ENCODE data around the gene PYROXD2.
"Not testable (repeated sequence)": the region's sequence is repeated elsewhere in the genome, so short reads cannot be mapped to it uniquely, and the experiment has no call there.

The PYROXD2 gene

DNA sequence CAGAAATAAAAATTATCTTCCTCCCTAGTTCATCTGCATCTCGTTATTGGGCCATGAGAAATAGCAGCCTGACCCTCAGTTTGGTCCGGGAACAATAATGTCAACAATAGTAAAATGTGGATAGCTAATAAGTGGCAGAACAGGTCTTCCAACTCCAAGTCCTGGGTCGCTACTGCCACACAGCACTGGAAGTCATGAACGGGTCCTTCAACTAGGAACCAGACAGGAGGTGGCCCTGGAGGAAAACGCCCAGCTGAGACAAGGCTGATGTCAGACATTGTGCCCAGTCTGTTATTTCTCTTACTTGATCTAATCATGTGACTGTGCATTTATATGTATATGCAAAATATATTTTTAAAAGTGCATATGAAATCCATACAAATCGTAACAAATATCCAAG is 51.8 kb downstream of the PYROXD2 start:
- no peak for DNase-seq

DNA sequence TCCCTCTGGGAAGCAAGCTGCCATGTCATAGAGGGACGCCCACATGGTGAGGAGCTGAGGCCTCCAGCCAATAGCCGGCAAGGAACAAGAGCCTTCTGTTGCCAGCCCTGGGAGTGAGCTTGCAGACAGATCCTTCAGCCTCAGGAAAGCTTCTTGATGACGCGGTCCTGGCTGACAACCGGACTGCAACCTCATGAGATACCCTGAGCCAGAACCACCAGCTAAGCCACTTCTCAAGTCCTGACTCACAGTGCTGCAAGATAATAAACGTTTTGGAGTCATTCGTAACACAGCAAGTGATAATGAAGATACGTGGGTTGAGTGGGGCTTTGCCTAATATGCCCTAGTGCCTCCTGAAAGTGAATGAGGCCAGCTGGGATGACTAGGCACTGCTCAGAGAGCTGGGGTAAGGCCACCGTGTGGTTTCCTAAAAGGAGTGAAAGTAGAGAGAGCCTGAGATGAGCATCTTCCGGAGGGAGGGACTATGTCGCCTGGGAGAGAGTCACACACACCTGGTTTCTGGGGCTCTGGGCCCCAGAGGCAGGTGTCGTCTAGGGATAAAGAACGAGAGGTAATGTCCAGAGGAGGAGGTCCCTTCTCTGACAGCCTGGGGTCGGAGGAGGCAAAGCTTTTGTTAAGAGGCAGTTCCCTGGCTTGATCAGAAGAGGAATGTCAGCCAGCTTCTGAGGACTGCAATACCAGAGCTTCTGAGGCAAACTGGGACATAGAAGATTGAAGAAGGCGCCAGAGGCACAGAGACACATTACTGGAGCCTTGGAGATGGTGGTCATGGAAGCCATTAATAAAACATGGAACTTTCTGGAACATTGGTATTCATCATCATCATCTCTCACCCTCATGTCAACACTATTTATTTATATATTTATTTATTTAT is 53.6 kb downstream of the PYROXD2 start:
- no peak for DNase-seq

DNA sequence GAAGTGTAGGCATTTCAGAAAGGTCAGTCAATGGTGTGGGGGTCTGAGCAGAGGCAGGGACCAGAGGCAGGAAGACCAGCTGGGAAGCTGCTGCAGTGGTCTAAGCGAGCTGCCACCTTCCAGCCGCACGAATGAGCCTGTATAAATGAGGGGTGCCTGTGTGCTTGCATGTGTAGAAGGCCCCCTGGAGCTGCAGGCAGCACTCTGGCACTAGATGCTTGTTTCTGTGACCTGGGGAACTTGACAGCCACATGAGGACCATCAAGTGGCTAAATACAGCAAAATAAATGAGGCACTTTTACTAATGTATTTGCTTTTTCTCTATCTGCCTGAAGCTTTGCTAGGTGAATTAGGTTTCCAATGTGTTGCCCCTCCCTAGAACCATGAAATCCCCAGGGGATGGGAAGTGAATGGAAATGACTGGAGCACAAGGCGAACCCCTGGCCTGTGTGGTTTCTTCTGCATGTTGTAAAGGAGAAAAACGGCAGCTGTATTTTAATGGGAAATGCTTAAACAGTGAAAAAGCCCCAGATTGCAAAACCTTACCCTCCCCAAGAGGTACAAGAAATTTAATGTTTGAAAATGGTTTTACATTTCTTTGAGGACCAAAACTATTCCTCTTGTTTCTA is 57.7 kb downstream of the PYROXD2 start:
- DNase-seq: no peak

DNA sequence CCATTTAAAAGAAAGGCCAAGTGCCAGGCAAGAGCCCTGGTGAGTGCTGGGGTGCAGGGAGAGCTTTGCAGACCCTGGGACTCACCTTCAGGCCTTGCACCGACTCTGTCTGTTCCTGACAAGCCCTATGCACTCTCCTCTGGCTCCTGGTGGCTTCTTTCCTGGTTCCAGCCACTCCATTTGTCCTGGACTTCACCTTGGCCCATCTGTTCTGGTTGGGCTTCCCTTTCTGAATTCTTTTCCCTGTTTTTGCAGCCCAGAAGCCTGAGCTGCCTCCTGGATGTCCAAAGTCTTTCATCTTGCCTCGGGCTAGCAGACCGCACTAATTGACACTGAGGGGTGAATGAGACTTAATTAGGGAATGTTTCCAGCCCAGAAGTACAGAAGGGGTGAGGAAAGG is 60.5 kb downstream of the PYROXD2 start:
- DNase-seq: no peak

DNA sequence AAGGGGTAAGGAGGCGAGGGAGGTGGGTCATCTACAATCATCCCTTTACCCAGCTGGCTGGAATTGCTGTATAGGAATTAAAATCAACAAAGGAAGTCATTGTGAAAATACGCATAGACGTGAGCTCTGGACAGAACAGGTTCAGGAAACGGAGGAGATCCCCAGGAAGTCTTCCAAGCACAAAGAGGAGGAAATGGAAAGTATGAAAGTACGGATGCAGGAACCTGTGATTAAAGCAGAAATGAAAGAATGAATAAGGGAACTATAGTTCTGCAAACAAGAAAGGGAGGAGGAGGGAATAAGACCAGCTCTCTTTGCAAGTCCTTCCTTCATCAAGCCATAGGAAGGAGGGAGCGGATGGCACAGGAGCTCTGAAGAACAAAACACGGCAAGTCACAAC is 61.8 kb downstream of the PYROXD2 start:
- no peak for DNase-seq

DNA sequence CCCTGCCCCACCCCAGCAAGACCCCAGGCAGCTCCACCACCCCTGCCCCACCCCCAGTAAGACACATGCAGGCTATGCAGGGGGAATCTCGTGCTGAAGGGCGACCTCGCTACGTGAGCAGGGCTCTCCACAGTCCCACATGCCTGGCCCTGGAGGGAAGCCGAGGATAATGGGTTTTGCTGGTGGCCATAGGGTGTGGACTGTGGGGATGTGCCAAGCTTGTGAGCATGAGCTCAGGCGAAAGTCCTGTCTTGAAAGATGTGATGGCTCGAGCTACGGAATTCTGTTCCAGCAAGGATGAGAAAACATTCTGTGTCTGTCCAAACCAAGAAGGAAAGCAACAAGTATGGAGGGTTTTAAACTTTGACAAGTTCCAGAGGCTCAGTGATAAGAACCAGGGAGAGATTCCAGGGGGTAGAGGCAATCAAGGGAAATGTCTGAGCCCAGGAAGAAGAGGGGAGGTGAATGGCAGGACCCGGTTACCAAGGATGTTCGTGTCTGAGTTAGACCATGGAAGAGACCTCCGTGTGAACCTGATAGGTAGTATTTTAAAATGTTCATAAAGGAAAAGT is 63.1 kb downstream of the PYROXD2 start:
- no peak for DNase-seq

DNA sequence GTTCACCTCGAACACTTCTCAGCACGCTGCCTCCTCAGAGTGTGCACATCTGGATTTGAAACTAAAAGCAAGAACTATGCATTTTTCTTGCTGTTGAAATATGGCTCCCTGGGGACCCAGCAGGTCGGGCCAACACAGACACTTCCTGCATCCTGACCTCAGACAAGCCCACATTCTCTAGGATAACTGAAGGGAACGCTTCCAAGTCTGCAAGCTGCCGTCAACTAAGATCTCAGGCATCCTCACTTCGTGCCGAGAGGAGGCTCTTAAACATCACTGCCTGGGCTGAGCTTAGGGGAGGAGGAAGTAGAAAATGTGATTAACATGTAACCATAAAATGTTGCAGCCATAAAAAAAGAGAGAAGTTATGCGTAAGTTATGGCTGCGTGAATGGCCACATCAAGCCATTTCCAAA is 65.5 kb downstream of the PYROXD2 start:
- no peak for DNase-seq

DNA sequence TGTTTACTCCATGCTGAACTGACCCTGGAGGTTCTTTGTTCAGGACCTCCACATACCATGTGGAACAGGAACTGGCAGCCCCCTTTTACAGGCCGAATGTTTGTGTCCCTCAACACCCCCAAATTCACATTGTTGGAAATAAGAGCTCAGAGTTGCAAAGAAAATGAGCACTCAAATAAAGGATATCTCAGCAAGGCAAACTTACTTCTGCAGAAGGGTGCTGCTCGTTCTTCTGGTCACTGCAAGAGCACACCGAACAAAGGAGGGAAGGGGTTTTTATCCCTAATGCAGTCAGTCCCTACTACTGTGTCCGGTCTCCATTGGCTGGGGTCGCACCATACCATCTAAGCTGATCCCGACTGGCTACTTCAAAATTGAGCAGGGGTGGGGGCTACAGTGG is 68.1 kb downstream of the PYROXD2 start:
- DNase-seq: no peak

DNA sequence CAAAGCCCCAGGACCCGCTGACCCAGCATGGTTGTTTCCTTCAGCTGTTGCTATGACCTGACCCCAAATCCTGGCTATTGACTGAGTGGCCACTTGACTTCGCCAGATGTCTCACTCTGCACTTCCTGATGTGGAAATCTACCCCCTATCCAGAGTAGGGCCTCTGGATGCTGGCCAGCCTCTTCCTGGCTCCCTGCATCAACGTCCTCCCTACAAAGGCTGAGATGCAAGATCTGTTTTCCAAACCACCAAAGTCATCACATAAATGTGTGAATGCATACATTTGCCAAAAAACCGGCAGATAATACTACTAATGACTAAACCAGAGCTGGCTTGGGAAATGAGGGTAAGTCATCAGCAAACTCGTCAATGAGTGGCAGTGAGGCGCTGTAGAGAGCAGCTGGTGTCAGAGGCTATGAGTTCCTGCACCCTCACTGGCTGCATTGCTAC is 70.4 kb downstream of the PYROXD2 start:
- DNase-seq: no peak

DNA sequence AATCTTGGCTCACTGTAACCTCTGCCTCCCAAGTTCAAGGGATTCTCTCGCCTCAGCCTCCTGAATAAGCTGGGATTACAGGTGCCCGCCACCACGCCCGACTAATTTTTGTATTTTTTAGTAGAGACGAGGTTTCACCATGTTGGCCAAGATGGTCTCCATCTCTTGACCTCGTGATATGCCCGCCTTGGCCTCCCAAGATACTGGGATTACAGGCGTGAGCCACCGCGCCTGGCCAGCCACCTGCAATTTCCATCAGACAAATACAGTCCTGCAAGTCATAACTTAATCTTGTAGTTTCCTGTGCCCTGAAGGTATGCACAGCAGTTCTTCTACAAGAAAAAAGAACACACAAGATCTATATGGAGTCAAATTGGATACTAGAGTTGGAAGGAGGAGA is 73.3 kb downstream of the PYROXD2 start:
- not testable (repeated sequence) for DNase-seq

DNA sequence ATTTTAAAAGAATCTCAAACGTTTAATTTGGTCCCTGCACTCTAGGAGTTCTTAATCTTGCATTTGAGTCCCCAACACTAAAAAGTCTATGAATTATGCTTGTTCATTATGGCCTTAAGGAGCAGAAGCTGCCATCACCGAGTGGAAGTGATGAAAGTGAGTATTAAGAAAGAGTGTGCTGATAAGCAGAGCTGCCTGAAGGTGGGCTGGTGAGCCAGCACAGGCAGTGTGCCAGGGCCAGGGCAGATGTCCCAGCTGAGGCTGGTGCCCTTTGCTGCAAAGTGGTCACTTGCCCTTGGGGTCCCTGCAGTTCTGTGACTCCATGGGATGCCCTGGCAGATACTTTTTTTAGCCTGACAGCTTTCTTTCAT is 74.1 kb downstream of the PYROXD2 start:
- DNase-seq: no peak

DNA sequence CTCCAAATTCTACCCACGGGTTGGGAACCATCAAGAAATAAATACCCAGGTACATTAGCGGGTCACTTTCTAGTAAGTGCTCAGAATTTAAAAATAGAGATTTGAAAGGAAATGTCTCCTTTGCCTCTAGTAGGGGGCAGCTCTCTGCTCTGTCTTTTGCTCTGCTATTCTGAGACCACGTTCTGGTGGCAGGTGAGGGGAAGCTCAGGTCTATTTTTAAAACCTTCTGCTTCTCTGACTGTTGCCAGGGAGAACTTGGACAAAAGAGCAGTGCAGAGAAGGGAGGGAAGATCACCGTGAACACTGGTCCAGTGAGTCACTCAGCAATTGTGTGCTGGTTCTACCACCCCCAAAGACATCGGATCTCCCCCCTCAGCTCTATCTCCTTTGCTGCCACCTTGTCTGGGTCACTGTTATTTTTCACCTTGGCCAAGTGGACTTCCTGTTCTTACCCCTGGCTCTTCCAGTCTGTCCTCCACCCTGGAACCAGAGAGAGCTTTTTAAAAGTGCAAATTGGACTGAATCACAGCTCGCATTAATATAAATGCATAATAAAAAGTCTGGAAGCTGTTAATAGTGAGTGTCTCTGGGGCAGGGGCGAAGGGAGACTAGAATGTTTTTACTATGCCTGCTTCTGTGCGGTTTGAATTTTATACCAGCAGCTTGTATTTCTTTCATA is 74.6 kb downstream of the PYROXD2 start:
- DNase-seq: no peak

DNA sequence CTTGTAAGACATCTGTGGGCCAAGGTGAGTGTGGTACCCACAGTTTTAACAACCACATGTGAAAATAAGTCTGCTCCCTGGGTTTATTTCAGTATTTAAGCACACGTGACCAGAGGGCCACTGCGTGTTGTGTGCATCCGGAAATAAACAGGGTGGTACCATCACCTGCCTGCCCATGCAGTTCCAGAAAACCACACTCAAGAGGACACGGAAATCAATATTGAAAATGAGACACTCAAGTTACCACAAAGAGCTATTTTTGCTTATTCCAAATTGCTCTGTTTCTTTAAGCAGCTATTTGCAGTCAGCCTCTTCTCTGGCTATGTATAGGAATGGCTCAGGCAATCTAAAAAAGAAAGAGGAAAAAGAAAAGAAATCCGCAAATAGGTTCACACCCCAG is 75.2 kb downstream of the PYROXD2 start:
- no peak for DNase-seq

DNA sequence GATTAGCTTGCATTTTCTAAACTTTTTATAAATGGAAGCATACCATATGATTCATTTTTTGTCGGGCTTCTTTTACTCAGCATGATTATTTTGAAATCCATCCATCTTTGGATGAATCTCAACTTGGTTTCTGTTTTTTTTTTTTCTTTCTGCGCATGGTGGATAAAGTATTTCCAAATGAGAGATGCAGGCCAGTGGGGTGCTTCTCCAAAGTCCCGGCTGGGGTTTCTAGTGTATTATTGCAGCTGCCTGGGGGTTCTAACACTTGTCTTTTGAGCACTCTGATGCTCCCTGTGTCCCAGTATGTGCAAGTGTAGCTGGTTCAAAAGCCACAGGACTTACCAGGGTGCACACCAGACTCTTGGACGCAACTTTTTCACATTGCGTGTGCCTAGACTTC is 76.1 kb downstream of the PYROXD2 start:
- DNase-seq: no peak

DNA sequence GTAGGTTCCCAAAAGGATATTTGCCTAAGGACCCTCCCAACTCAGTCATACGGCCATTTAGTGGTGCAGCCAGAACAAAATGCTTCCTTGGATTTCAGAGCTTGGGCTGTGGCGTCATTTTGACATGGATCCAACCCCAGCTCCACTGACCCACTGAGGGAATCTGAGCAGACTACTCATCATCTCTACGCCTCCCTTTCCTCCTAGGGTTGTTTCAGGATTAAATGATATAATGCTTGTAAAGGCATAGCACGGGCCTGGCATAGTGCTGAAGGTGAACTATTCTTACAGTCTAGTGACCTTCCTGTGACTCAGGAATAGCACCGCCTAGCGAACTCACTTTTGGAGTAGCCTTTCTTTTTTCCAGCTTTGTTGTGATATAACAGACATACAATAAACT is 76.7 kb downstream of the PYROXD2 start:
- no peak for DNase-seq

DNA sequence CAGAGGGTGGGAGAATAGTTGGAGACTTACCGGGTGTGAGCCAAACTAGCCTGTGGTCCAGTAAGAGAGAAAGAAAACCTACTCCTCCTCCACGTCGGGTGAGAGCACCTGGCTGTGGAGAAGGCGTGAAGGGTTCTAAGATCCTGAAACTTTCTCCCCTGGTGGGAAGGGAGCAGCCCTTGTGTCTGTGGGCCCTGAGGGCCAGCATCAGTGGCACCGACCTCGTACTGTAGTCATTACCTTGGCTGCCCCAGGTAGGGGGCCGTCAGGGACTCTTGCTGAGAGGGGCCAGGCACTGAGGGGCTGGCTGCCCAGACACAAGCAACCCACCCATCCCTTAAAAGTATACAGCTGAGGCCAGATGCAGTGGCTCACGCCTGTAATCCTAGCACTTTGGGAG is 77.5 kb downstream of the PYROXD2 start:
- DNase-seq: no peak

All from central memory CD4-positive, alpha-beta T cell (primary cell).